GM18502 (cell line): ENCODE results near the gene GIPC2.
"Not testable (repeated sequence)": the region's sequence is repeated elsewhere in the genome, so short reads cannot be mapped to it uniquely, and the experiment has no call there.

Experiments used
- ATAC-seq: cut with Tn5 transposase; IDR thresholded peaks from one replicate; pipeline ENCODE4 v1.9.1; 2021; ENCODE audit warnings: mild to moderate bottlenecking; ENCODE audit not compliant: unreplicated experiment, poor library complexity

Gene GIPC2, protein sequence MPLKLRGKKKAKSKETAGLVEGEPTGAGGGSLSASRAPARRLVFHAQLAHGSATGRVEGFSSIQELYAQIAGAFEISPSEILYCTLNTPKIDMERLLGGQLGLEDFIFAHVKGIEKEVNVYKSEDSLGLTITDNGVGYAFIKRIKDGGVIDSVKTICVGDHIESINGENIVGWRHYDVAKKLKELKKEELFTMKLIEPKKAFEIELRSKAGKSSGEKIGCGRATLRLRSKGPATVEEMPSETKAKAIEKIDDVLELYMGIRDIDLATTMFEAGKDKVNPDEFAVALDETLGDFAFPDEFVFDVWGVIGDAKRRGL

DNA sequence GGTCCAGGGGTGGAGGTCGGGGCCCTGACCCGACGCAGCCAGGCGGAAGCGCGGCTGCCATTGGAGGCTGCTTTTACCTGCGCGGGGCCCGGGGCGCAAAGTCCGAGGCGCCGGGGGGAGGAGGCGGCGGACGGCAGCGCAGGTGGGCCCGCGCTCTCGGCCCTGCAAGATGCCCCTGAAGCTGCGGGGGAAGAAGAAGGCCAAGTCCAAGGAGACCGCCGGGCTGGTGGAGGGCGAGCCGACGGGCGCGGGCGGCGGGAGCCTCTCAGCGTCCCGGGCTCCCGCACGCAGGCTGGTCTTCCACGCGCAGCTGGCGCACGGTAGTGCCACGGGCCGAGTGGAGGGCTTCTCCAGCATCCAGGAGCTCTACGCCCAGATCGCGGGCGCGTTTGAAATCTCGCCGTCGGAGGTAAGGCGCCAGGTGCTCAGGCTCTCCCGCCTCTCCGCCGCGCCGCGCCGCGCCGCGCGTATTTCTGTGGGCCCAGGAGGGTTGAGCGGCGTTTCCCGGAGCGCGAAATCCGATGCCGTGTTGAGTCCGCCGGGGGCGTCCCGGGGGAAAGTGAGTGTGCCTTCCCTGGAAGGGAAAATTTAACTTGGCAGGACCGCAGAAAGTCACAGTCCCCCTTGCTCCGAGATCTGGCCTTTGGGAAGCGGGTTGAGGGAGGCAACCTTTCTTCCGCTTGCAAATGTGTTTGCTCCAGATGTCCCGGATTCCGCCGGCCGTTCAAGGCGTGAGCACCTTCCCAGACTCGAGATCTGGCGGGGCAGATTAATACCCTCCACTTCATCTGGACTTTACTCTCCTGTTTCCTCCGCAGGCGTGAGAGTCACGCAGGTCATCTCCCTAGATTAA, at the start of gene GIPC2:
Gene GIPC2 (plus strand): TSS at position 41 of the 853 bp plus-strand sequence. CDS start 129 bp downstream, at position 170.
- ATAC-seq, result peak; percentile 63

DNA sequence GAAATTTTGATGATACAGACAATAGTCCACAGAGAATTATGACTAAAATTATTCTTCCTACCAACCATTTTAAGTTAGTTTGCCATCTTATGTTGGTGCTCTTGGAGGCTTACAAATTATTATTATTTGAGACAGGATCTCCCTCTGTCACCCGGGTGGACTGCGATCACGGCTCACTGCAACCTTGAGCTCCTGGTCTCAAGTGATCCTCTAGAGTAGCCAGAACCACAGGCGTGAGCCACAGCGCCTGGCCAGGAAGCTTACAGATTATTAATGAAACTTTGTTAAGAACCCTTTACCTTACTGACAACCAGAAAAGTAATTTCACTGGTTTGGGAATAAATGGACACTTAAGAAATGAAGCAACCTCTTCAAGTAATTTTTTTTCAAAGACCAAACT, 49.0 kb upstream of the GIPC2 start:
- no peak for ATAC-seq

DNA sequence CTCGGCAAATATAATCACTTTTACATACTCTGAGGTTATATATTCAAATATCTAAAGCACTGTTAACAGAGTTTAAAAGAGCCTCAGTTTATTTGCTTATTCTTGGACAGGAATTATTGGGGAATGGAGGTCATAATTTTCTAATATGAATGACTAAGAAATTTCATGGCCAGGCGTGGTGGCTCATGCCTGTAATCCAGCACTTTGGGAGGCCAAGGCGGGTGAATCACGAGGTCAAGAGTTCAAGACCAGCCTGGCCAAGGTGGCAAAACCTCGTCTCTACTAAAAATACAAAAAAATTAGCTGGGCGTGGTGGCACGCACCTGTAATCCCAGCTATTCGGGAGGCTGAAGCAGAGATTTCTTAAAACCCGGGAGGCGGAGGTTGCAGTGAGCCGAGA, 45.2 kb upstream of the GIPC2 start:
- not testable (repeated sequence) for ATAC-seq

DNA sequence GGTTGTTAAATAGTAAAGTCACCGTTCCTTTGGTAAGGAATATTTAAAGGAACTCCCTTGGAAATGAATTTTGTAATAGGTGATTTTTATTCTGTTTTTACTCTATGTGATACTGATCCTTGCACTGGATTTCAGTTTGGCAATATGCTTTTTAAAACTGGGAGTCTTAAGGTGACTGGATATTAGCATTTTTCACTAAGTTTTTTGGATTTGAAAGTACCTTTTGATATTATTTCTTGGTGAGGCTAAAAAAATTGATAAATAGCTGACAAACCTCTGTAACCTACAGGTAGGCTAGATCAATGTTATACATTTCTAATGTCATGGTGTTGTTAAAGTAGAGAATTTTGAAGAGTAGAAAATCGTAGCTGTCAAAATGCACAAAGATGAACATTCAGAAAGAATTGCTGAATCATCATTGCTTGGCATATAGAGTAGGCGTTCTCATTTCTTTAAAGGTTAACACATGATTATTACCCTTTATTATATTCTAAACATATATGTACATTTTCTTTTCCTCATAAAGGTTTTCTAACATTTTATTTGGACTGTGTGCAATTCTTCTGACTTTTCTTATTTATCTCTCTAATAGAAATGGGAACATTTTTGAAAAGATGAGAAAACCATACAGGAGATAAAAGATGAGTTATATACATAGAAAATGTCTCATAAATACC, 42.6 kb upstream of the GIPC2 start:
- no peak for ATAC-seq

DNA sequence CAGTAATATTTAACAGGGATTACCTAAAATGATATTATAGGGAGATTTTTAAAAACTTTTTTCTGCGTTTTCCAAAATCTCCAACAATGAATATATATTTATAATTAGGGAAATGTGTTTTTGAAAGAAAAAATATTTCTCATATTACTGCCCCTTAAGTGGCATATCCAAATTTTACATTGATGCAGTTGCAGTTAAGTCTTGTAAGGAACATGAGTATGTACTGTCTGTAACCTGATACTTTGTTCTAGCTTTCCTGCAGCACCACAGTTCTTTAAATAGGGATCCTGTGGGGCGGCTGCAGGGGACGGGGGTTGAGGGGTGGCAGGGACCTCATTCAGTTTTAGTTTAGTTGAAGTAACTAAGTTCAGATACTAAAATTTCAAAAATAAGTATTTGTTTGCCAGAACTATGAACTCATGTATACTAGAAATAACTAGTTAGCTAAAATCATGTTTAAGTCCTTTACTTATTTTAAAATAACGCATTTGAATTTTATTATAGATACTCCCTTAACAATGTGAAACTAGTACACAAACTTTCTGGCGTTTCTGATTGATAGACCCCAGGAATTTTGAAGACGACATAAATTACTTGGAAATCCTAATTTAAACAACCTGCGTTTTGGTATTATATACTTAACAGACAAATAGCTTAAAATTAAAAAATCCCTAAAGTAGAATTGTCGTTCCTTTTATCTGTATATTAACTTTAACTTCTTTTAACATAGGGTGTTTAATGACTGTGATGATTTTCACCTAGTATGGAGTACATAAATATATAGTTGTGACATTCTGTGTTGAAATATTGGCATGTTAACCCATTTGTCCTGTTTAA, 41.7 kb upstream of the GIPC2 start:
- ATAC-seq, result peak; percentile 64

DNA sequence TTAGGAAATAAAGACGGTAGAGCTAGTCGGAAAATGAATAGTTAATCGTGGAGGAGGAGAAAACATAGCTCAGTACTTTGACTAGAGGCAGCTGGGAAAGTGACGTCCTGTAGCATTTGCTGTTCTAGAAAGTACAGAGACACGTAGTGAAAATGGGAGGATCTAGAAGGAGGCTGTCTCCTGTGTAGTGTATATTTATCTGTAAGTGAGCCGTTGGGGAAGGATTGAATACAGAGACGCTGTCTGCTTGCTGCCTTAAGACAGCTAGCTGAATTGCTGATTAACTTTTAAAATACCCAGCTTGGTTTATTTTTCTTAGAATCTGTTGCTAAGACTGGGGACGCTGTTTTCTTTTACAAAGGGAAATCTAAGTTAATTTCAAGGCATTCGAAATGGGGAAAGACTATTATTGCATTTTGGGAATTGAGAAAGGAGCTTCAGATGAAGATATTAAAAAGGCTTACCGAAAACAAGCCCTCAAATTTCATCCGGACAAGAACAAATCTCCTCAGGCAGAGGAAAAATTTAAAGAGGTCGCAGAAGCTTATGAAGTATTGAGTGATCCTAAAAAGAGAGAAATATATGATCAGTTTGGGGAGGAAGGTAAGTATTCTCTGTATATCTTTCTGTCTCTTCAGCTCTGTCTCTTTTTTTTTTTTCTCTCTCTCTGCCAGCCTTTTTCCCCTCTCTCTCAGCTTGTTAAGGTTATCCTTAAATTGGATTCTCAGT, 40.9 kb upstream of the GIPC2 start, which contains the start of gene DNAJB4:
Gene DNAJB4 (plus strand): TSS at position 221 of the 729 bp plus-strand sequence. CDS start 172 bp downstream, at position 393.
- ATAC-seq, result peak; percentile 98

DNA sequence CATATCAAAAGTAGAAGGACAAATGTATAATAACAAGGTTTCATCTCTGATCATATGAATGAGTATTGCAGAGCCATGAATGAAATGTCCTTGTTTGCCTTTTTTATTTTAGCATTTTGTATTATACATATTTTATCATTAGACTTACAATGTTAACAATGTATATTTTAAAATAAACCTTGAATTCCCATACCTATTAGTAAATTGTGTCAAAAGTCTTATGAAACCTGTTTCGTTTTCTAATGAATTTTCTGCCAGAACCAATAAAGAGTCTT, 40.4 kb upstream of the GIPC2 start:
- no peak for ATAC-seq

DNA sequence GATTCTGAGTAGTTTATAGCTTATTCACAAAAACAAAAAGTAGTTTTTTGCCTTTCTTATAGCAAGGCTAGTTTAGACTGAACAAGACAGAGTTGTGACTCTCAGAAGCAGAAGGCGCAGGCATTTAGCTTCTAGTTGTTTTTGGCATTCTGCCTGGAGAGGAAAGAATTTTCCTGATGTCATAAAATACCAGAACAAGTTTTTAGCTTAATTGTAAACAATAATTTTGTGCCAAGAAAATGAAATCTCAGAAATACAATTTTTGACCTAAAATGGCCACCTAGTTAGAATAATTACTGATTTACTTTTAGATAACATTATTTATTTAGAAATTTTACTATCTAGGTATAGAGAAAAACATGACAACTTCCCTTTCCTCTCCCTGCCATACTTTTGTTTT, 40.0 kb upstream of the GIPC2 start:
- no peak for ATAC-seq

DNA sequence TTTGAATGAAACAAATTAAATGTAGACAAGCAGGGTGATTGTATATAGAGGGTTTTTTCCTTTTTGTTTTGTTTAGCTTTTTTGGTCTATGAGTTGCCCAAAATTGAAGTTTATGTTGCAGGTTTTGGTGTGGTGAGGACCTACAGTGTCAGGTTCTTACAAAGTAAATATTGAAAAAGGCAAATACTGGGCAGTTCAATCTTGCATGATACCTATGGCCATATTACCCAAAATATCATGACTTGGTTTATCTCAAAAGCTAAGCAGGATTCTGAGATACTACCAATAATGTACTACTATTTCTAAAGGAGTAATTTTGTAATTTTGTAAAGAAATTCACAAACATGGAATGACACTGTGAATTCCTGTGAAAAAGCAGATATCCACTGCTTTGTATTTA, 39.2 kb upstream of the GIPC2 start:
- ATAC-seq, result no peak

DNA sequence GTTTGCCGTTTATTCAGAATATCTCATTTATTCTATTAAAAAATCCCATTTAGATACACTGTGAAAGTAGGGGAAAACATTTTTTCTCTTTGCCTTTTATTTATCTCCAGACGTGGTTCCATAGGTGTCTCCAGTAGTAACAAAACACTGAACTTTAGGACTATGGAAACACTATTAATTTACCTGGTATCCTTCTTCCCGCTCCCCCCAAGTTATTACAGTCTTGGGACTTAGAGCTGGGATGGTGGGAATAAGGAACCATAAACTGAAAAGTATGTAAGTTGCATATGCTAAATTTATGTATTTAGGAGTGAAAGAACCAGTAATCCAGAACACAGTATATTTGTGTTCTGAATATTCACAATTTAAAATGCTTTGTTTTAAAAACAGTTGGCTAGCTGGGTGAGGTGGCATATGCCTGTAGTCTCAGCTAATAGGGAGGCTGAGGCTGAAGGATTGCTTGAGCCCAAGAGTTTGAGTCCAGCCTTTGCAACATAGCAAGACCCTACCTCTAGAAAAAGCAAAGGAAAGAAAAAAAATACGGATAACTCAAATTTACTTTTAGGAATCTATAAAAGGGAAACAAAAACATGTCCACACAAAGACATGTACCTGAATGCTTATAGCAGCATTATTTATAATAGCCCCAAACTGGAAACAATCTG, 38.0 kb upstream of the GIPC2 start:
- ATAC-seq, result no peak

DNA sequence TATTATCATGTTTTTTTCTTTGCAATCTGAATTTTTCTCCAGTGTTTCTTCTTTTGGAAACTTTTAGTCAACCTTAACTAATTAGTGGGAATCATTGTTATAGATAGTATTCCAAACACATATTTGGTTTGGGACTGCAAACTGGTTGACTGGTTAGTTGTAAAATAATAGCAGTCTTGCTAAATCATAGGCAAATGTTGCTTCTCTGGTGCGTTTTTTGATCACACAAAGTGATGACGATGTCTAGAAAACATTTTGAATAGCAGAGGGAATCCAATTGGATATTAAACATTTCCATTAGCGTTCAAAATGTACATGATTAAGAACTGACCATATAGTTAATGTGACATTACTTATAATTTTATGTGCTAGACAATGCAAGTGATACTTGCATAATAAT, 36.5 kb upstream of the GIPC2 start:
- ATAC-seq, result no peak

DNA sequence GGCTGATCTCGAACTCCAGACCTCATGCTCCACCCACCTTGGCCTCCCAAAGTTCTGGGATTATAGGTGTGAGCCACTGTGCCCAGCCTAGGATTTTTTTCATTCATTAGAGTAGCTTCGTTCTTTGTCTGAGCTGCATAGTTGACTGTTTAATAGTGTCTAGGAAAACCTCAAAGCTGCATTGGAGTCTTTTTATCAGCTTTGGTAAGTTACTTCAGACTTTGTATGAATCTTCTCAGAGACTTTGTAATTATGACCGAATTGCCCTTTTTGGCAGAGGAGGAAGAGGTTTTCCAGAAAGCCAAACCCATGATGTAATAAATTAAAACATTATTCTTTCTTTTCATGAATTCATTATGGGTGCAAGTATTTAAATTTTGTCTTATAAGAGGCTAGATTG, 35.9 kb upstream of the GIPC2 start:
- ATAC-seq, result no peak

DNA sequence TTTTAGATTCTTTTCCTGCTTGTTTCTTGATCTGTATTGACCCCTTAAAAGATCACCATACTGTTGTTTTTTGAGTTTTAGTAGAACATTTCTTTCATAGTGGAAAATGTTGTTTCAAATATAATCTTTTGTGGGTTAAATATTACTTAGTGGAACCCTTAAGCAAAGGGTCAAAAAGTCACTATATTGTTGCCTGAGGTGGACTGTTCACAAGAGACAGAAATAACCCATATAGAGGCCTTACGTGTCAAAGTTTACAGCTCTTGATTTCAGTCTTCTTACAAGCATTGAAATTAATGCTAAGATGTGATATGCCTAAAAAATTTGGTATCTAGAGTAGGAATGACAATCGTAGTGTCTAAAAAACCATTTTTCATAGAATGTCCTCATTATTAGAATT, 34.7 kb upstream of the GIPC2 start:
- no peak for ATAC-seq

DNA sequence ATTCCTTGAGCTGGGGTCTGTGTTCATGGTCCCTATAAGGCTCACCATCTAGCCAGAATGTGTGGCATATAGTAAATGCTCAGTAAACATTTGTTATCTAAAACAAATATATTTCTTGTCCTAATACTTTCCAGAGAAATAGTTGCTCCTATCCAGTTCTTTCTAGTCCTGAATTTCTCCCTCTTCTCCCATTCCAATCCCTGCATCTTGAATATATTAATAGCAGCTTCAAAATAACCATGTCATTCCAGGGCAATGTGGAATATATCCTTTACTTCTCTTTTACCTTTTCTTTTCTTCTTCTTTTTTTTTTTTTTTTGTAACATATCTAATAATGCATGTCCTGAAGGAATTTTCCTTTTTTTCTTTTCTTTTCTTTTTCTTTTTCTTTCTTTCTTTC, 30.6 kb upstream of the GIPC2 start:
- no peak for ATAC-seq

DNA sequence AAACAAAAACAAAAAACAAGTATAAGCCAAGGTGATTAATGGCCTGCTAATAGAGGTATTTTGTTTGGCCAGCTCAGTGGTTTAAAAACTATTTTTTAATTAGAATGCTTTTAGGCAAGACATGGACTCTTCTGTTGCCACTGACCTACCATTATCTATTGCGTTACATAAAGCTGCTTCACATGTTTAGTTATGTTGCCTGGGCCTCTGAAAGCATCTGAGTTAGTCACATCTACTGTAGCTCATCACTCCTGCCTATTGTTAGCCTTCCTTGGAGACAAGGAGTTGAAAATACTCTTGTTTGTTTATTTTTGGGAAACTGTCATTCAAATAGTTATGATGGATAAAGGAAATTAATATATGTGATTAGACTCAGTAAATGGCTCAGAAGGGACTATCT, 26.7 kb upstream of the GIPC2 start:
- ATAC-seq, result no peak

DNA sequence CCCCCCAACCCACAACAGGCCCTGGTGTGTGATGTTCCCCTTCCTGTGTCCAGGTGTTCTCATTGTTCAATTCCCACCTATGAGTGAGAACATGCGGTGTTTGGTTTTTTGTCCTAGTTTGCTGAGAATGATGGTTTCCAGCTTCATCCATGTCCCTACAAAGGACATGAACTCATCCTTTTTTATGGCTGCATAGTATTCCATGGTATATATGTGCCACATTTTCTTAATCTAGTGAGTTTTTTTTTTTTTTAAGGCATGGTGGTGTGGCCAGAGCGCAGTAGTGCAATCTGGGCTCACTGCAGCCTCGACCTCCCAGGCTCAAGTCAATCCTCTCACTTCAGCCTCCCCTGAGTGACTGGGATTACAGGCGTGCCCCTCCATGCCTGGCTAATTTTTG, 24.6 kb upstream of the GIPC2 start:
- ATAC-seq, result not testable (repeated sequence)

DNA sequence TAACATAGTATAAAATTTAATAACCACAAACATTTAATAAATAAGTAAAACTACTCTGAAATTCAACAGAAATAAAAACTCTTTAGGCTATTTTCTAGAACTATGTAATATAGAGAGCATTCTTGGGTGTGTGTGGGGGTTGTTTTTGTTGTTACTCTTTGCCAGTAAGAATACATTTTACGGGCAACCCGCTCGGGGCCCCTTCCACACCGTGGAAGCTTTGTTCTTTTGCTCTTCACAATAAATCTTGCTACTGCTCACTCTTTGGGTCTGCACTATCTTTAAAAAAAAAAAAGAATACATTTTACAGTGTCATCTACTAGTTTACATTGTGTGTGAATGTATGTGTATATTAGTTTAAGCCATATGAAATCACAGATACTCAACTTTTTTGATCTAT, 16.0 kb upstream of the GIPC2 start:
- ATAC-seq, result no peak

DNA sequence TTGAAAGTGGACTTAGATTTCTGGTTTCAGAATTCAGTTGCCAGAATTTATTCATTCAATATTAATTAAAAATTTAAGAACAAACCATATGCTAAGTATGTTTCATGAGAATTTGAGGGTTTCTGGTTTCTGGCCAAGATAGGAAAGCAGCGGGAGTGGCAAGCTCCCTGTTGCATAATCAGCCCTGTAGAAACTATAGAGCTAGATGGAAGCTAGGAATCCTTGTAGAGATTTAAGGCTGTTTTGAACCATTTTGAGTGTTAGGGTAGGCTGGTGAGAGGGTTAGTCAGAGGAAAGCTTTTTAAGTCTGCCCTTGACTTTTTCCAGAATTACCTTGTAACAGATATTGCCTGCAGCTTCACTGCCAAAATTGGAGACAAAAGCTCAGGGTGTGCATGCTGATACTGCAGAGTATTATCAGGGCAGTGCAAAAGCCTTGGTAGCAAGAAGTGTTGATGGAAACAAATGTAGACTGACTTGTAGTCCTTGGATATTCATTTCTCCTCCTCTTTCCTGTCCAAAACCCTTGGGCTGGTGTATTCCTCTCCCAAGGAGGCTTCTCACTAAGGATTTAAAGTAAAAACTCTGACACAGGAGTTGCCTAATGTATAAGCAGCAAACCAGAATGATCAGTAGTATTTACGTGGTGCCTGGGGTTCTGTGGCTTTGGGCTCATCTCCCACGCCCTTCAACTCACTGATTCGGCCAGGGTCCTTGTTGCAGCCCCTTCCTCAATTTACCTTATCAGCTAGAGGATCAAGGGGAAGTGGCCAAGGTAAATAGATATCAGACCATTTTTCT, 12.6 kb upstream of the GIPC2 start:
- no peak for ATAC-seq
